AG09309 (cell line): ENCODE results near the gene ITGB4.
"Not testable (repeated sequence)": the region's sequence is repeated elsewhere in the genome, so short reads cannot be mapped to it uniquely, and the experiment has no call there.

Experiments used
- DNase-seq: peaks from one replicate; pipeline ENCODE4 v3.0.0-alpha.2; 2010; ENCODE audit warnings: low read depth
- H3K4me3 ChIP-seq: 2 replicates; pipeline ENCODE4 v1.5.1; 2011; ENCODE audit warnings: mild to moderate bottlenecking, low read depth, low read length, moderate library complexity; ENCODE audit not compliant: control insufficient read depth
- TF ChIP-seq, protein P1 (sequence below): IDR thresholded peaks from 2 replicates; pipeline ENCODE4 v1.5.1; 2011; ENCODE audit warnings: mild to moderate bottlenecking, low read depth, low read length, inconsistent platforms; ENCODE audit not compliant: insufficient read depth, control insufficient read depth; ENCODE audit errors: missing control alignments

The ITGB4 gene

DNA sequence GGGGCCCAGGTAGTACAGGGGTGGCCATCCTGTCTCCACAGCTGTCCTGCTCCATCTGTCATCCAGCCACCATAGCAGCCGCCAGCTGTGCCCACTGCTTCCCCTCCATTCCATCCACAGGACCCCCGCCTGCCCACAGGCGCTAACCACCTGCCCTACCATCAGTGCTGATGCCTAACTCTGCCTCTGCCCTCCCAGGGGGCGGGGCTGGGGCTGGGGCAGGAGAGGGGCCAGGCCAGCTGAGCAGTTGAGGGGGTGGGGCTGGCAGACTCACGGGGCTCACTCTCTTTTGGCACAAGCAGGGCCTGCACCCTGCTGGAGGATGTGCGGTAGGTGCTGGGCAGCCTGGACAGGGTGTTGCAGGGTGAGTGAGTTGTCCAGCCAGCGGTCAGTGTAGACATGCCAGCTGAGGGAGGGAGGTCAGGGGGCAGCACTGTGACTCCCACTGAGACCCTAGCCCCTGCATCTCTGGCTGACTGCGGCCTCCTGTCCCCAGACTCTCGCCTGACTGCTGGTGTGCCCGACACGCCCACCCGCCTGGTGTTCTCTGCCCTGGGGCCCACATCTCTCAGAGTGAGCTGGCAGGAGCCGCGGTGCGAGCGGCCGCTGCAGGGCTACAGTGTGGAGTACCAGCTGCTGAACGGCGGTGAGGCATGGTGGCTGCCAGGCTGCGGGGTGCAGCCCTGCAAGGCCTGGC lies 34.1 kb downstream of the ITGB4 start:
- H3K4me3 ChIP-seq: no peak overlapping the region
- no peak for DNase-seq
- TF ChIP-seq, protein P1, sequence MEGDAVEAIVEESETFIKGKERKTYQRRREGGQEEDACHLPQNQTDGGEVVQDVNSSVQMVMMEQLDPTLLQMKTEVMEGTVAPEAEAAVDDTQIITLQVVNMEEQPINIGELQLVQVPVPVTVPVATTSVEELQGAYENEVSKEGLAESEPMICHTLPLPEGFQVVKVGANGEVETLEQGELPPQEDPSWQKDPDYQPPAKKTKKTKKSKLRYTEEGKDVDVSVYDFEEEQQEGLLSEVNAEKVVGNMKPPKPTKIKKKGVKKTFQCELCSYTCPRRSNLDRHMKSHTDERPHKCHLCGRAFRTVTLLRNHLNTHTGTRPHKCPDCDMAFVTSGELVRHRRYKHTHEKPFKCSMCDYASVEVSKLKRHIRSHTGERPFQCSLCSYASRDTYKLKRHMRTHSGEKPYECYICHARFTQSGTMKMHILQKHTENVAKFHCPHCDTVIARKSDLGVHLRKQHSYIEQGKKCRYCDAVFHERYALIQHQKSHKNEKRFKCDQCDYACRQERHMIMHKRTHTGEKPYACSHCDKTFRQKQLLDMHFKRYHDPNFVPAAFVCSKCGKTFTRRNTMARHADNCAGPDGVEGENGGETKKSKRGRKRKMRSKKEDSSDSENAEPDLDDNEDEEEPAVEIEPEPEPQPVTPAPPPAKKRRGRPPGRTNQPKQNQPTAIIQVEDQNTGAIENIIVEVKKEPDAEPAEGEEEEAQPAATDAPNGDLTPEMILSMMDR: peak; percentile 2

DNA sequence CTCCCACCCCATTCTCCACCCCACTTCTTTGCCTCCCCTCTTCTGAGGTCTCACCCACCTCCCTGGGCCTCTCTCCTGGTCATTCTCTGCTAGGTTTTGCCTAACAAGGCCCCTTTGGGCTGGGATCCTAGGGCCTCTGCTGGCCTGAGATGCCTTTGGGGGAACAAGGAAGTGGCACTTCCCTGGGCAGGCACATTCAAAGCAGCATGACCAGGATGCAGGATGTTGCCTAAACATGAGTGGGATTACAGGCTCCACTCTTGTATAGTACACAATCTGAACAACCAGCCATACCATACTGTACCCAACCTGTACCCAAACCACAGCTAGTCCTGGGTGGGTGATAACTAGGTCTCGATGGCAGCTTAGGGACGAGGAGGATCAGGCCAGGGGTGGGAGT lies 34.7 kb downstream of the ITGB4 start:
- no peak overlapping the region for H3K4me3 ChIP-seq
- TF ChIP-seq, protein P1: no peak
- DNase-seq: no peak

DNA sequence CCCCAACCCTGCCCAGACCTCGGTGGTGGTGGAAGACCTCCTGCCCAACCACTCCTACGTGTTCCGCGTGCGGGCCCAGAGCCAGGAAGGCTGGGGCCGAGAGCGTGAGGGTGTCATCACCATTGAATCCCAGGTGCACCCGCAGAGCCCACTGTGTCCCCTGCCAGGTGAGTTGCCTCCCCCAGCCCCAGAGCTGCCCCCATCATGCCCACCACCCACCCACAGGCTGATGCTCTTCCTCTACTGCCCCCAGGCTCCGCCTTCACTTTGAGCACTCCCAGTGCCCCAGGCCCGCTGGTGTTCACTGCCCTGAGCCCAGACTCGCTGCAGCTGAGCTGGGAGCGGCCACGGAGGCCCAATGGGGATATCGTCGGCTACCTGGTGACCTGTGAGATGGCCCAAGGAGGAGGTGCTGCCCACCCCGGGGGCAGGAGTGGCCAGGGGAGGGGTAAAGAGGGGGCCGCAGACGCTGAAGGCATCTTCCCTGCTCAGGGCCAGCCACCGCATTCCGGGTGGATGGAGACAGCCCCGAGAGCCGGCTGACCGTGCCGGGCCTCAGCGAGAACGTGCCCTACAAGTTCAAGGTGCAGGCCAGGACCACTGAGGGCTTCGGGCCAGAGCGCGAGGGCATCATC lies 35.3 kb downstream of the ITGB4 start:
- DNase-seq: no peak
- H3K4me3 ChIP-seq: no peak overlapping the region

DNA sequence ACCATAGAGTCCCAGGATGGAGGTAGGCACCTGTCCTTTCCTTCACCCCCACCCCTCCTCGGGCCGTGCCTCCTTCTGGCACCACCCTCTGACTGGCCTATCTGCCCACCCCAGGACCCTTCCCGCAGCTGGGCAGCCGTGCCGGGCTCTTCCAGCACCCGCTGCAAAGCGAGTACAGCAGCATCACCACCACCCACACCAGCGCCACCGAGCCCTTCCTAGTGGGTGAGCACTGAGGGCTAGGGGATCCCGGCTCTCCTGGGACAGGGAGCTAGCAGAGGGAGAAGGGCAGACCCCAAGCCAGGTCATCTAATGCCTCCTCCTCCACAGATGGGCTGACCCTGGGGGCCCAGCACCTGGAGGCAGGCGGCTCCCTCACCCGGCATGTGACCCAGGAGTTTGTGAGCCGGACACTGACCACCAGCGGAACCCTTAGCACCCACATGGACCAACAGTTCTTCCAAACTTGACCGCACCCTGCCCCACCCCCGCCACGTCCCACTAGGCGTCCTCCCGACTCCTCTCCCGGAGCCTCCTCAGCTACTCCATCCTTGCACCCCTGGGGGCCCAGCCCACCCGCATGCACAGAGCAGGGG lies 35.9 kb downstream of the ITGB4 start:
- DNase-seq: no peak
- no peak overlapping the region for H3K4me3 ChIP-seq

More for the DNA sequence above, 35.3 kb downstream of the ITGB4 start:
- TF ChIP-seq, protein P1: no peak

DNA sequence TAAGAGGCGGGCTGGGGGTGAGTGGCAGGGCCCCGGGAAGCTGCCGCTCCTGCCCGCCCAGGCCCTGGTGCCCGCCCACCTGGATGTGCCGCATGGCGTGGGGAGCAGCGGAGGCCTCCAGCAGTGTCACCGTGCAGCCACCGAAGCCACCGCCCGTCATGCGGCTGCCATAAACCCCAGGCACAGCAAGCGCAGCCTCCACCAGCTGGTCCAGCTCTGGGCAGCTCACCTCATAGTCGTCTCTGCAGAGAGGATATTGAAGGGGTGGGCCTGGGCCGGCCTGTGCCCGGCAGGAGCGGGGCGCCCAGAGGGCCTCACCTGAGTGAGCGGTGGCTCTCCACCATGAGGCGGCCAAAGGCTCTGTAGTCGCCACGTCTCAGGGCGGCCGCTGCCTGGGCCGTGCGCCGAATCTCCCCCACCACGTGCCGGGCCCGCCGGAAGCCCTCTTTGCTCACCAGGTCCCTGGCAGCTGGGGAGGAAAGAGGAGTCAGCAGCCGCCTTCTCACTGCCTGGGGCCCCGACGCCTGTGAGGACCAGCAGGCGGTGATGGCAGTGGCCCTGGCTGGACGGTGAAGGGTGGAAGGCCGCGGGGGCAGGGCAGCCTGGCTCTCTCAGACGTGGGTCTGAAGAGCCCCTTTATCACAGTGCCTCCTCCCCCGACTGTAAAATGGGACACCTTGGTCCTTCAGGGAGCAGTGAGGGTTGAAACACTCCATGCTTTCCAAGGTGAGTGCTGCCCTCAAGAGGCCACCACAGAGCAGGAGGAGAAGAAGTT lies 37.1 kb downstream of the ITGB4 start:
- no peak overlapping the region for H3K4me3 ChIP-seq
- TF ChIP-seq, protein P1: peak; percentile 40
- DNase-seq: no peak

More for the DNA sequence above, 35.9 kb downstream of the ITGB4 start:
- TF ChIP-seq, protein P1: no peak

DNA sequence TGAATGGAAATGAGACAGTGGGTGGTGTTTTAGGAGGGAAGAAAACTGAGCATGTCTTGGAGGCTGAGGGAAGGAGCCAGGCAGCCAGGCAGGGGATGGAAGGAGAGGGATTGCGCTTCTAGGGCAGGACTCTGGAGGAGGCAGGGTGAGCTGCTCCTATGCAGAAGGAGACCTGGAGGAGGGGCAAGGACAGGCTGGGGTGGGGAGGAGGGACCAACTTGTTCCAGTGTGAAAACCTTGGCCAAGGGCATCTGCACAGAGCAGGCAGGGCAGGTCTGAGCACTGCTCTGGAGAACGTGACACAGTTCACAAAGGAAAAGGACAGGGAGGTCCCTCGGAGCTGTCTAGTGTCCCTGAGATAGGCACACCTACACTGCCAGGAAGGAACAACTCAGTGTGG lies 38.2 kb downstream of the ITGB4 start:
- TF ChIP-seq, protein P1: no peak

DNA sequence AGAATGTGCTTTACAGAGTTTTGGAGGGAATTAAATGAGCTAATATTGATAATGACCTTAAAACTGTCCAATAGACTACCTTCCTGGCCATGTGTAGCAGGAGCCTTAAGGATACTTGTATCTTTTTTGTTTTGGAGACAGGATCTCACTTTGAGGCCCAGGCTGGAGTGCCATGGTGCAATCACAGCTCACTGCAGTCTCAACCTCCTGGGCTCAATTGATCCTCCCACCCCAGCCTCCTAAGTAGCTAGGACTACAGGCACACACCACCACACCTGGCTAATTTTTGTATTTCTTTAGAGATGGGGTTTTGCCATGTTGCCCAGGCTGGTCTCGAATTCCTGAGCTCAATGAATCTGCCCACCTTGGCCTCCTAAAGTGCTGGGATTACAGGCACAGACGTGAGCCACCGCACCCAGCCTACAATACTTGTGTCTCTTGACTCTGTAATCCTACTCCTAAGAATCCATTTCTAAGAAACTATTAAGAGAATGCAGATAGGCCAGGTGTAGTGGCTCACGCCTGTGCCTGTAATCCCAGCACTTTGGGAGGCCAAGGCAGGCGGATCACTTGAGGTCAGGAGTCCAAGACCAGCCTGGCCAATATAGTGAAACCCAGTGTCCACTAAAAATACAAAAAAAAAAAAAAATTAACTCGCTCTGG lies 38.9 kb downstream of the ITGB4 start:
- not testable (repeated sequence) for H3K4me3 ChIP-seq, DNase-seq

More for the DNA sequence above, 38.2 kb downstream of the ITGB4 start:
- DNase-seq: no peak
- no peak overlapping the region for H3K4me3 ChIP-seq
